GM18499 (cell line): ENCODE data around the gene MTCP1.

Source experiments
- ATAC-seq: cut with Tn5 transposase; IDR thresholded peaks from one replicate; pipeline ENCODE4 v1.9.1; 2021; ENCODE audit warnings: moderate number of reproducible peaks; ENCODE audit not compliant: insufficient read depth, unreplicated experiment

The MTCP1 gene, protein sequence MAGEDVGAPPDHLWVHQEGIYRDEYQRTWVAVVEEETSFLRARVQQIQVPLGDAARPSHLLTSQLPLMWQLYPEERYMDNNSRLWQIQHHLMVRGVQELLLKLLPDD

DNA sequence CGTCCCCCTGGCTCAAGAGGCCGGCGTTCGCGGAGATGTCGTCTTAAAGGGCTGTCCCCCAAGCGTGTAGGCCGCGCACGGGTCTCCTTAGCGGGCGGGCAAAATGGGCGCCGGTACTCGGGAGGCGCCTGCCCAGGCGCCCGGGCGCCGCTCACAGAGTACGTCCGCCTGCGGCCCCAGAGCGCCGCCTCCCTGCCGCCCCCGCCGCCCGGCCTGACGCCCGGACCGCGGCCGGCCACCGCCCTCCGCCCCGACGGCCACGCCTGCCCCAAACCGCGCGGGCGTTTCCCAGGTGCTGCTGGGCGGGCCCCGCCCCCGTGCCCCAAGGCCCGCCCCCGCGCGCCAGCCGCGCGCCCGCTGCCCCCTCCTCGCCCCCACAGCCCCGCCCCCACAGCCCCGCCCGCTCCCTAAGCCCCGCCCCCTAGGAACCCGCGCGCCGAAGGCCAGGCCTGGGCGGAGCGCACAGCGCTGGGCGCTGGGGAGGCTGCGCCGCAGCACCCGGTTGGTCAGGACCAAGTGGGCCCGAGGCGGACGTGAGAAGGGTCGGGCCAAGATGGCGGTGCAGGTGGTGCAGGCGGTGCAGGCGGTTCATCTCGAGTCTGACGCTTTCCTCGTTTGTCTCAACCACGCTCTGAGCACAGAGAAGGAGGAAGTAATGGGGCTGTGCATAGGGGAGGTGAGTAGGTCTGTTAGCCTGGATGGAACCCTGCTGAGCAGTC, at the start of gene MTCP1, which contains the start of the genes BRCC3 and CMC4:
TSS of gene MTCP1 (minus strand) at position 162 of the 719 bp plus-strand sequence. CDS start 5,126 bp downstream, outside the sequence.
TSS of gene BRCC3 (plus strand) at position 534 of the 719 bp plus-strand sequence. CDS start at position 554, 20 bp downstream.
TSS of gene CMC4 (minus strand) at position 162 of the 719 bp plus-strand sequence. CDS start 7,113 bp downstream, outside the sequence.
- no peak for ATAC-seq

- ATAC-seq = no peak
Observed at GRCh38 chrX:155115174-155115819, 44.4 kb upstream of the MTCP1 start.

GRCh38 chrX:155113097-155113496, 42.2 kb upstream of the MTCP1 start:
- ATAC-seq = no peak

GRCh38 chrX:155112171-155112570, 41.2 kb upstream of the MTCP1 start:
- no peak for ATAC-seq

- no peak for ATAC-seq
Observed at GRCh38 chrX:155108427-155108826, 37.5 kb upstream of the MTCP1 start.

DNA sequence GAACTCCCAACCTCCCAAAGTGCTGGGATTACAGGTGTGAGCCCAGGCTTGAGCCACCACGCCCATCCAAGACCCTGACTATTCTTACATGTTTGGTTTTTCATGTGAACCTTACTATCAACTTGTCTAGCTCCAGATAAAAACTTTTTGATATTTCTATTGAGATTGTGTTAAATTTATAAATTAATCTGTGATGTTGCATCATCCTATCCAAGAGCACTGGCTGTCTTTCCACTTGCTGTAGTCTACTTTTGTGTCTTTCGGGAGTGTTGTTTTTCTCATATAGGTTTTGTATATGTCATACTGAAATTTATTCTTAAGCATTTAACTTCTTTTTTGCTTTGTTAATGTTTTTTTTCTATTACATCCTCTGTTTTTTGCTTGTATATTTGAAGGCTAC, 35.0 kb upstream of the MTCP1 start:
- ATAC-seq = no peak

- ATAC-seq = no peak
Observed at GRCh38 chrX:155094468-155095061, 23.6 kb upstream of the MTCP1 start.

DNA sequence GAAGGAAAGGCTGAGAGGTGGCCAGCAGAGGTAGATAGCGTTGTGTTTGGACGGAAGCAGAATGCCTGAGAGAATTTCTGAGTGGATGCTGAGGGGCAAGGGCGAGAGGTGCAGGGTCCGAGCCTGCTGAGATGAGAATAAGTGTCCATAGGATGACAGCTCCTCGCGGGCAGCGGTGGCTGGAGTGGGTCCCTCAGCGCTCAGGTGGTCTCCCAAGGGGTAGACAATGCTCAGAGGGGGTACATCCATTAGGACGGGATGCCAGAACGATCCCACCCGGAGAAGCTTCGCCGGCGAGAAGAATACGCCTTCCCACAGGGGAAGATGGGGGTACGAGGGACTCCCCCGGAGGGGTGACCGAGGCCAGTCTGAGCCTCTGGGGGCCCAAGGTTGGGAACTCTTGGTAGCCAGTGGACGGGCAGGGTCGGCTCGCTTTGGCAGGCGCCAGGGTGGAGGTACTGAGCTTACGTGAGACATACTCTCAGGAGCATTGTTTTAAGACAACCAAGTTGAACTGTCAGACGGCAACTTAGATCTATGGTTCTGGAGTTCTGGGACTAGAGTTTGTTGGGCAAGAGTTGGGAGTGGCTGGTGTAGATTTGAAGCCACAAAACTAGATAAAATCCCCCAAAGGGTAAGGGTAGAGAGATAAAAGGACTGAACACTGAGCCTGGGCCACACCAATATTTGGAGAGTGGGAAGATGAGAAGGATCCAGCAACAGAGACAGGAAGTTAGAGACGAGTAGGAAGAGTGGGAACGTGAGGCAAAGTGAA, 16.2 kb upstream of the MTCP1 start:
- no peak for ATAC-seq

DNA sequence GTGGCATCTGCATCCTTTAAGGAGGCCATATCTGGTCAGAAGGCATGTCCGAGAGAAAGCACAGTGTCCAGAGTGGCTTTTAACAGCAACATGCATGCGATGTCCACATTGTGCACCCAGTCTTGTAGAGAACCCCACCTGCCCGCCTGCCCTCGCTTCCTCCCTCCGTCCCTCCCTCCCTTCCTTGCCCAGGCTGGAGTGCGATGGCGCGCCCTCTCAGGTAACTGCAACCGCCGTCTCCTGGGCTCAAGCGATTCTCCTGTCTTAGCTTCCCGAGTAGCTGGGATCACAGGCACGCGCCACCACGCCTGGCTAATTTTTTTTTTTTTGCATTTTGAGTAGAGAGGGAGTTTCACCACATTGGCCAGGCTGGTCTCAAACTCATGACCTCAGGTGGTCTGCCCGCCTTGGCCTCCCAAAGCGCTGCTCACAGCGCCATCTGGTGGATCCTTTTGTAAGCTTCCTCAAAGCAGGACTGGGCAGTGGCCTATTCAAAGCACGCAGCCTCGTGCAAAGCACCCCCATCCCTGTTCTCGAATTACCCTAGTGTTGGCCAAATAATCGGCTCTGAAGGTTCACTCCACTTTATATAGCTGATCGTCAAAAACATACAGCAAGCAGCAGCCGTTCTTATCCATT, 15.4 kb upstream of the MTCP1 start:
- no peak for ATAC-seq

DNA sequence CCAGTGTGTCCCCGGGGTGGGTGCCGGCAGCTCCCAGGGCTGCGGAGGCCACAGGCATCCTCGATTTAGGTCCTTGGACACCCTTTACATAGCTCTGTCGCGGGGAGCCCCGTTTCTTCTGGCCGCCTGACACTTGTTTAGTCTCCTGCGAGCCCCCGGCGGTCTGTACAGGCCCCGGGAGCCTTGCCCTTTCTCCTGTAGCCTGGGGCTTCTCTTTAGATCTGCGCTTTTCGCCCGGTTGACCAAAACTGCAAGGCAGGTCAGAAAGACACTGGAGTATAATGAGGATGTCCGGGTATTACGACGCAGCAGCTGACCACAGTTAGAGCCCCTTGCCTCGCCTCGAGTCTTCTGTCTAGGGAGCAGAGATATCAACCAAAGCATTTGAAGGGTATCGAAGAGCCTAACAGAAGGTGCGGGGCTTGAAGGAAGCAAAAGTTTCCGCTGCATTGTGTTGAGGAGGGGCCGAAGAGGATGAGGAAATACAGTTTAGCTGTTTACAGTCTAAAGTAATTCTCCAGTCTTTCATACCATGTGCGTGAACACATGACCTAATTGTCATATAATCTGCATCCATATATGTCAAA, 851 bp upstream of the MTCP1 start:
- ATAC-seq = no peak

GRCh38 chrX:155070663-155070974, 317 bp downstream of the MTCP1 start:
- ATAC-seq = no peak

DNA sequence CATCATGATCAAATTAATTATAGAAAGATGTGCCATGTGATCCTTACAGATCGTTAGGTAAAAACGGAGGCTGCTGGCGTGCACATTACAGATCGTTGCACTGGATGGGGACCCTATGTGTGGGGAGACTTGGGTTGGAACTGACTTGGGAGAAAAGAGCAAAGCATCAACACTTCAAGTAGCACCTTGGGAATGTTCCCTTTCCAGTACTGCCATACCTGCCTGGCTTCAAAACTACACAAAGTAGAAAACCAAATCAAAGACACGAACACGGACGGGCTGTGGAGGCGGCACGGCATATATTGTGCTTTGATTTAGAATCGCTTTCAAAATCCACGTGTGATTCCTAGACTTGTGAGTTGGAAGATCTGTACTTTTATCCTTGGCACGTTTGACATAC, 898 bp downstream of the MTCP1 start:
- no peak for ATAC-seq

DNA sequence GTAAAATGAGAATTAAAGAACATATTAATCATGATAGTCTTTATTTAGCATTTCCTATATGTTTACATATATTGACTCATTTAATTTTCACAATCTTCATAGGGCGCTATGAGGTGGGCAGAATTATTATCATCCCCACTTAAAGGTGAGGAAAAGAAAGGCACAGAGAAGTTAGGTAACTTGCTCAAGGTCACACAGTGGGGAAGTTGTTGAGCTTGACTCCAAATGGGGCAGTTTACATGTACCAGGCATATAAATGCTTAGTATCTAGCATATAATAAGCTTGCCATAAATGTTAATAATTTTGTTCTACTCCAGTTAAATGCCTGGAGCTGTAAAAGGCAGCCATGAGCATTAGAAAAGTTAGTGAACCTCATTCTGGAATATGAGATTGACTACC, 1.5 kb downstream of the MTCP1 start:
- no peak for ATAC-seq

- no peak for ATAC-seq
Observed at GRCh38 chrX:155068165-155068564, 2.8 kb downstream of the MTCP1 start.

GRCh38 chrX:155065035-155065734, 5.8 kb downstream of the MTCP1 start:
- ATAC-seq = no peak

DNA sequence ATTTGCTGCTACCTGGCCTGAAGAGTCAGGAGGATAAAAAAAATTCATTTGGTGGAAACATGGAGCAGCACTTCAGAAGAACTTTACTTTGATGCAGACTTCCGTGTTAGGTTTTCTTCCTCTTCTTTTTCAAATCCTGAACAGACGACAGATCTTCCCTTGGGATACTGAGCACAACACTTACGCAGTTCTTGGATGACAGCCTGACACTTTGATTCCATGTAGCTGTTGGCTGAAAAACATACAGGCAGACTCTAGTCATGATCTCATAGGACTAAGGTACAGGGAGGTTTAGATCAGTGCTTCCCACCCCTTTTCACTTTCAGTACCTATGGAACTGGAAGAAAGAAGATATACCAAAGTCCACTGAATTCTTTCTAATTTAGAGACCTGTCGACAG, 9.2 kb downstream of the MTCP1 start:
- no peak for ATAC-seq

DNA sequence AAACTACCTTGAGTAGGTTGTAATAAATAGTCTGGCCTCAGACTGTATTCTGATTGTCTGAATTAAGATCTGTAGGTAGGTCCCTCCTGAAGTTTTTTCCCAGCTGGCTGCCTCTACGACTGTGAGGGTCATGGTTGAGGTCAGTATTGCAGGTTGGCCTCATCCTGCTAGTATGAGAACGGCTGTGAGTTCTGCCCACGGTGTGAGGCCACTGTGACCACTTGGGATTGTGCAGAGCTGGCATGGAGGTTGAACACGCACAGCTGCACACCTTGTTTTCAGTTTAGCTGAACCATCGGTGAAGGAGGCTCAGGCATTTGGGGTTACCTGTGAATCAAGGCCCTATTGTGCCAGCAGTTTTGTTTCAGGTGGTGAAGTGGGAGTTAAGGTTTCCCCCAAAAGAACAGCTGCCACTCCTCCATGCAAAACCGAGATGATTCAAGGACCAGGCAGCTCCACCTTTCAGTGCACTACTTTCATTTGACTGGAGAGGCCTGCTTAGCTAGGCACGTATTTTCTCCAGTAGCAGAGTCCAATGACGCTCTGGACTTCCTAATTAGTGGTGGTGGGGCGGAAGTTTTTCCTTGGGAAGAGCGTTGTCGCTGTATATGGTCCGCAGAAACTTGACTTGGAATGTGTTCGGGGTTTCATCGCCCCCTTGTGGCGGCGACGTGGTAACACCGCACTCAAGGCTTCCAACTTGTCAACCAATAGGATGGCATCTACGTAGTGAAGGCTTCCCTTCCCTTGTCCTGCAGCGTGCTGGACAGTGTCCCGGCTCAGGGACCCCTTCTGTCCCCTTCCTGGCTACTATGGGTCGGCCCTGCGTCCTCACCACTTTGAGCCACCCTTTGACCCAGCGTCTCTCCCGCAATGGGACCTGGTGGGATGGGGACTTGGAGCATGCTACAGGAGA, 13.8 kb downstream of the MTCP1 start:
- ATAC-seq = peak; percentile 56

DNA sequence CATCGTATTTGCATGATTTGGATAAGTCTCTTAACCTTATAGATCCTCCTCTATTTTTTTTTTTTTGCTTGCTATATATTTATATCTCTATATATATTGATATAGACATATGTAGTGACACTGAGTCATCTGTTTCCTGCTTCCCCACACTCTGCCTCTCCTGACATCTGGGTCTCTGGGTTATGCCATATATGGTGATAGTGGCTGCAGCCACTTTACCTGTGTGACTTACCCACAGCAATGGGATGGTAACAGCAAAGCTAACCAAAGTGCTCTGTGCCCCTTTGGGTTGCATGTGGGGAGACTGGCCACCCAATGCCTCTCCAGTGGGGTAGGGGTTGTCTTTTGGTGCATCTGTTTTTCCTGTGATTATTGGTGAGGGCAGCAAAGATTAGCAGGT, 14.5 kb downstream of the MTCP1 start:
- no peak for ATAC-seq
